ENCODE measurements around the gene GOT2.

GRCh38 chr16:58661199-58661830, 72.8 kb downstream of the GOT2 start:
- TF ChIP-seq, protein P1, sequence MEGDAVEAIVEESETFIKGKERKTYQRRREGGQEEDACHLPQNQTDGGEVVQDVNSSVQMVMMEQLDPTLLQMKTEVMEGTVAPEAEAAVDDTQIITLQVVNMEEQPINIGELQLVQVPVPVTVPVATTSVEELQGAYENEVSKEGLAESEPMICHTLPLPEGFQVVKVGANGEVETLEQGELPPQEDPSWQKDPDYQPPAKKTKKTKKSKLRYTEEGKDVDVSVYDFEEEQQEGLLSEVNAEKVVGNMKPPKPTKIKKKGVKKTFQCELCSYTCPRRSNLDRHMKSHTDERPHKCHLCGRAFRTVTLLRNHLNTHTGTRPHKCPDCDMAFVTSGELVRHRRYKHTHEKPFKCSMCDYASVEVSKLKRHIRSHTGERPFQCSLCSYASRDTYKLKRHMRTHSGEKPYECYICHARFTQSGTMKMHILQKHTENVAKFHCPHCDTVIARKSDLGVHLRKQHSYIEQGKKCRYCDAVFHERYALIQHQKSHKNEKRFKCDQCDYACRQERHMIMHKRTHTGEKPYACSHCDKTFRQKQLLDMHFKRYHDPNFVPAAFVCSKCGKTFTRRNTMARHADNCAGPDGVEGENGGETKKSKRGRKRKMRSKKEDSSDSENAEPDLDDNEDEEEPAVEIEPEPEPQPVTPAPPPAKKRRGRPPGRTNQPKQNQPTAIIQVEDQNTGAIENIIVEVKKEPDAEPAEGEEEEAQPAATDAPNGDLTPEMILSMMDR (IDR thresholded peaks at IDR 0.05; ENCODE audit: low read depth, low read length), result peak; percentile 76
- no peak for TF ChIP-seq EZH2phosphoT487 (IDR thresholded peaks at IDR 0.05; ENCODE audit: low read depth)
